ENCODE measurements around the gene PCCB. TPM values are rescaled to one million over a fixed set of nuclear protein-coding genes. Genes with fewer than 3 reads are reported as not detected.
A peak's percentile ranks its signal among the peaks of the same experiment; 100 is the strongest.
"Not testable (repeated sequence)": the region's sequence is repeated elsewhere in the genome, so short reads cannot be mapped to it uniquely, and the experiment has no call there.

The PCCB gene
- total and polyA plus RNA-seq, 5 donors: 51.8 to 78.6 (median 71.8) TPM

GRCh38 chr3:136346486-136346885 is 96.3 kb downstream of the PCCB start:
- intact Hi-C loops (cut with DNase I): no loop called here
- Histone ChIP-seq H3K9me3 (ENCODE audit: control insufficient read depth, low read length) (no peaks in the 10 kb centered on the region), H3K27me3 (ENCODE audit: control insufficient read depth, insufficient read depth) (no peaks in the 10 kb centered on the region), H3K4me1 (ENCODE audit: control insufficient read depth, insufficient read depth, low read length) (peaks cover 6% of the 10 kb centered on the region), H3K4me3 (ENCODE audit: low read length) (no peak overlapping the region), H3K27ac (ENCODE audit: low read length) (no peak overlapping the region)
- no peak for ATAC-seq
- 96% methylated on average over 5 of the region's 5 CpGs for WGBS
- no peak for DNase-seq

DNA sequence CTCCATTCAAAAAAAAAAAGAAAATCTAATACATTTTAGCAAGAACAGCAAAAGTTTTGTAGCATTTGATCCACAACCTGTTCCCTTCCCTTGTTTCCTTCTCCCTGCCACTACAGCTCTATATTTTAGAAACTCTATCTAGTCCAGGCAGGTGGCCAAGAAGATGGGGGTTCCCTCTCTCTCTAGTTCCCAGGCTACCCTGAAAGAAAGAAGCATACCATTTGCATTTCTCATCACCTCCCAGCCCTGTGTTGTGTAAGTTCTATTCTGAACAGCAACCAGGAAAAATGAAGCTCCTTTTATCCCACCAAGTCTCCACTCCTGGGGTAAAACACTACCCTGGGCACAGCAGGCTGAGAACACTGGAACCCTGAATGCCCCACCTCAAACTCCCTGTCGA is 100.0 kb downstream of the PCCB start:
- Histone ChIP-seq H3K4me3 (ENCODE audit: low read length) (no peak overlapping the region), H3K27me3 (ENCODE audit: control insufficient read depth, insufficient read depth) (no peaks in the 10 kb centered on the region), H3K4me1 (ENCODE audit: control insufficient read depth, insufficient read depth, low read length) (peaks cover 3% of the 10 kb centered on the region), H3K9me3 (ENCODE audit: control insufficient read depth, low read length) (no peaks in the 10 kb centered on the region), H3K27ac (ENCODE audit: low read length) (peak overlapping the region; percentile 64)
- intact Hi-C loops (cut with DNase I): no loop called here
- DNase-seq (no peak), ATAC-seq (peak; percentile 47 to 59)
- 58% methylated on average over 1 of the region's 1 CpG for WGBS

DNA sequence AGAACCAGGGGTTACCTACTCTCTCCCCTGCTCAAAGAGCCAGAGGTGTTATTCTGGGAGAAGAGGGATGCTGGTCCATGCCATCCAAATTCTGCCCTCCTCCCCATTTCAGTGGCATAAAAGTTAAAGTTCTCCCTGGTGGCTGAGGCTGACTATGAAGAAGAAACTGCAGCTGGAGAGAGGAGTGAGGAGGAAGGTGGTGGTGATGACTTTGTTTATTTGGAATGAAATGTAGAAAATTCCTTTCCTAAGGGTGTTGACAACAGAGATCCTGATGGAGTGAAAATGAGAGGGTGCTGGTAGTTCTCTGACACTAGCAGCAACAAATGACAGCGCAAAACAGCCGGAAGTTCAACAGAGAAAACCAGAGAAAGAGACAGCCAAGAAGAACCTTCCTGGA is 100.4 kb downstream of the PCCB start:
- no peak for DNase-seq
- Histone ChIP-seq H3K27ac (ENCODE audit: low read length) (peak overlapping the region; percentile 64), H3K4me3 (ENCODE audit: low read length) (no peak overlapping the region), H3K9me3 (ENCODE audit: control insufficient read depth, low read length) (no peaks in the 10 kb centered on the region), H3K27me3 (ENCODE audit: control insufficient read depth, insufficient read depth) (no peaks in the 10 kb centered on the region), H3K4me1 (ENCODE audit: control insufficient read depth, insufficient read depth, low read length) (peaks cover 3% of the 10 kb centered on the region)
- intact Hi-C loops (cut with DNase I): no loop called here
- peak in 1 of 2 donors; percentile 29 for ATAC-seq
- 46% methylated on average over 2 of the region's 2 CpGs for WGBS

DNA sequence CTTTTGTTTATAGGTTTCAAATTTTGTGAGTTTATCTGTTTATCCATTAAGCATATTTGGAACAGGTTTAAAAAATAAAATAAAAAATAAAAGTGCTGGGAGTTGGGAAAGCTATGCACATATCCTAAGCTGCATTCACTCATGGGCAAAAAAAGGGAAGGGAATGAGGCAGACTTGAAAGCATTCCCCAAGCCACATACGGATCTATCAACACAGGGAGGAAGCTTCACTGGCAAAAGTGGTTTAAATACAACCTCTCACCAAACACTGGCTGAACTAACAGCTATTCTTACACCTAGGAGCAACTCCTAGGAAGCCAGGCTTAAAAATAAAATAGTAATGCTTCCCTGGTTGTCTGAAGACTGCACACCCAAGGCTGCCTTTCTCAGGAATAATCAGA is 101.2 kb downstream of the PCCB start:
- no peak for ATAC-seq
- 33% methylated on average over 1 of the region's 1 CpG for WGBS
- no peak overlapping the region for H3K27ac ChIP-seq (ENCODE audit: low read length)

DNA sequence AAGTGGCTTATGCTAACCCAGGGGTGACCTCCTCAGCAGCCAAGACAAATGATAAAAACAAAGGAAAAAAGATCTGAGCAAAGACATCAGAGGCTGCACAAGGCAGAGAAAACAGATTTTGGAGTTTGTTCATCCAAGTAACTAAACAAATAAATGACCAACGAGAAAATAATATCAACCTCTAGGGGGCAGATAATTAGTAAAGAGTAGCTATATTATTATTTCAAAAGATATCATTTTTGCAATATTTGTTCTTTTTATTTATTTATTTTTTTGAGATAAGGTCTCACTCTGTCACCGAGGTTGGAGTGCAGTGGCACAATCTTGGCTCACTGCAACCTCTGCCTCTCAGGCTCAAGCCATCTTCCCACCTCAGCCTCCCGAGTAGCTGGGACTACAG is 101.8 kb downstream of the PCCB start:
- H3K4me3 ChIP-seq (ENCODE audit: low read length): no peak overlapping the region
- ATAC-seq (no peak), DNase-seq (no peak)
- WGBS: 71% methylated on average over 3 of the region's 3 CpGs
- no peak overlapping the region for H3K27ac ChIP-seq (ENCODE audit: low read length)
- intact Hi-C loops (cut with DNase I): no loop called here
- H3K27me3 ChIP-seq (ENCODE audit: control insufficient read depth, insufficient read depth): no peaks in the 10 kb centered on the region
- peaks cover 3% of the 10 kb centered on the region for H3K4me1 ChIP-seq (ENCODE audit: control insufficient read depth, insufficient read depth, low read length)
- H3K9me3 ChIP-seq (ENCODE audit: control insufficient read depth, low read length): no peaks in the 10 kb centered on the region

More for the DNA sequence above, 101.2 kb downstream of the PCCB start:
- Histone ChIP-seq H3K4me3 (ENCODE audit: low read length) (no peak overlapping the region), H3K27me3 (ENCODE audit: control insufficient read depth, insufficient read depth) (no peaks in the 10 kb centered on the region), H3K9me3 (ENCODE audit: control insufficient read depth, low read length) (no peaks in the 10 kb centered on the region), H3K4me1 (ENCODE audit: control insufficient read depth, insufficient read depth, low read length) (peaks cover 3% of the 10 kb centered on the region)
- intact Hi-C loops (cut with DNase I): no loop called here
- no peak for DNase-seq

DNA sequence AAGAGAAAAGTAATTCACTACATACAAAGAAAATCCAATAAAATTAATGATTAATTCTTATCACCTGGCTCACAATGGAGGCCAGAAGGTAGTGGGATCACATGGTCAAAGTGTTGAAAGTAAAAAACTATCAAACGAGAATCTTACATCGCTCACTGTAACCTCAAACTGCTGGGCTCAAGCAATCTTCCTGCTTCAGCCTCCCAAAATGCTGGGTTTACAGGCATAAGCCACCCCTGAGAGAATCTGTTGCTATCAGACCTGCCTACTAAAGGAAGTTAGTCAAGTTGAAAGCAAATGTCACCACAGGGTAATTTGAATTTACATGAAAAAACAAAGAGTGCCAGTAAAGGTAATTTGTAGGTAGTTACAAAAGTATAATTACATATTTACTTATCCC is 103.3 kb downstream of the PCCB start:
- intact Hi-C loops (cut with DNase I): no loop called here

DNA sequence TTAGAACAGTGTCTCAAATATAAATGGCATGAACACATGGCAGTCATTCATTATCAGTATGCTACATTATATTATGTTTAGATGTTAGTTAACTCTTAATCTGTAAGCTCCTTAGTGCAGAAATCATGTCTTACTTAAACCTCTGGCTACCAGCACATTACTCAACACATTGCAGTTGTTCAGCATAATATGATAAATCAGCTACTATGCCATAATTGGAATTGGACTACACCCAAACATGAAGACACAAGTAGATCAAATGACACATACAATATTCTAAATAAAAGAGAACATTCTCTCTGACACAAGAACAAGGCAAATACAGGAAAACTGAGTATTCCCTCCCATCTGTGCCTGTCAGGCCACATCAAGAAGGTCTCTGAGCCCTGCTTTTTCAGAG is 116.1 kb downstream of the PCCB start:
- Histone ChIP-seq H3K9me3 (ENCODE audit: control insufficient read depth, low read length) (no peaks in the 10 kb centered on the region), H3K27me3 (ENCODE audit: control insufficient read depth, insufficient read depth) (no peaks in the 10 kb centered on the region), H3K4me3 (ENCODE audit: low read length) (no peak overlapping the region), H3K4me1 (ENCODE audit: control insufficient read depth, insufficient read depth, low read length) (no peaks in the 10 kb centered on the region), H3K27ac (ENCODE audit: low read length) (no peak overlapping the region)
- intact Hi-C loops (cut with DNase I): no loop called here
- DNase-seq (no peak), ATAC-seq (no peak)

More for the DNA sequence above, 103.3 kb downstream of the PCCB start:
- Histone ChIP-seq H3K27me3 (ENCODE audit: control insufficient read depth, insufficient read depth) (no peaks in the 10 kb centered on the region), H3K4me1 (ENCODE audit: control insufficient read depth, insufficient read depth, low read length) (peaks cover 3% of the 10 kb centered on the region), H3K27ac (ENCODE audit: low read length) (no peak overlapping the region), H3K9me3 (ENCODE audit: control insufficient read depth, low read length) (no peaks in the 10 kb centered on the region), H3K4me3 (ENCODE audit: low read length) (no peak overlapping the region)
- ATAC-seq (no peak), DNase-seq (no peak)
- 85% methylated on average over 2 of the region's 2 CpGs for WGBS

DNA sequence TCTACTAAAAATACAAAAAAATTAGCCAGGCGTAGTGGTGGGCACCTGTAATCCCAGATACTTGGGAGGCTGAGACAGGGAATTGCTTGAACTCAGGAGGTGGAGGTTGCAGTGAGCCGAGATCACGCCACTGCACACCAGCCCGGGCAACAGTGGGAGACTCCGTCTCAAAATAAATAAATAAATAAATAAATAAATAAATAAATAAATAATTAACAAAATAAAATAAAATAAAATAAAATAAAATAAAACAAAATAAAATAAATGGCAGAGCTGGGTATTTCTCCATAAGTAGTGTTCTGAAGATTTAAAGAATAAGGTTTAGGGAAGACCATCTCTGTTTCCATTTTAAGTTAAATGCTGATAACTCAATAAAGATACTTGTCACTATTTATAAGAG is 125.7 kb downstream of the PCCB start:
- H3K27ac ChIP-seq (ENCODE audit: low read length); ATAC-seq; H3K4me3 ChIP-seq (ENCODE audit: low read length); intact Hi-C loops (cut with DNase I); H3K4me1 ChIP-seq (ENCODE audit: control insufficient read depth, insufficient read depth, low read length); H3K9me3 ChIP-seq (ENCODE audit: control insufficient read depth, low read length); H3K27me3 ChIP-seq (ENCODE audit: control insufficient read depth, insufficient read depth); DNase-seq: not testable (repeated sequence)
- 98% methylated on average over 5 of the region's 5 CpGs for WGBS

- intact Hi-C loops (cut with DNase I): no loop called here
- ATAC-seq (no peak), DNase-seq (no peak)
- Histone ChIP-seq H3K9me3 (ENCODE audit: control insufficient read depth, low read length) (no peaks in the 10 kb centered on the region), H3K27ac (ENCODE audit: low read length) (no peak overlapping the region), H3K4me1 (ENCODE audit: control insufficient read depth, insufficient read depth, low read length) (no peaks in the 10 kb centered on the region), H3K27me3 (ENCODE audit: control insufficient read depth, insufficient read depth) (no peaks in the 10 kb centered on the region), H3K4me3 (ENCODE audit: low read length) (no peak overlapping the region)
- WGBS: 58% methylated on average over 2 of the region's 2 CpGs
Measured at GRCh38 chr3:136377508-136377907, 127.4 kb downstream of the PCCB start.

DNA sequence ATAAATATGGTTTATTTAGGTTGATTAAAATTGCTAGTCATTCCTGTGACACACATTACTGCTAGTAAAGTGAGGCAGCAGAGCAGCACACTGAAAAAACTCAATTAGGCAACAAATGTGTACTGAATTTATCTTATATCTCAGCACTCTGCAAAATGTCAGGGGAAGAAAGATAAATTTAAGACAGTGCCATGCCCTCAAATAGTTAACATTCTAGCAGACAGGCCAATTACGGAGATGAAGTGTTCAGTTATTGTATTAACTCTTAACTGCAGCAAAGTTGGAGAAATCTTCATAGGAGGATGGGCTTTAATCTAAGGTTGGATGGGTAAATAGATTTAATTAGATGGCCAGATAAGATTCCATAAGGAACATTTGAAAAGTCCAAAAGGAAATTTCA is 127.9 kb downstream of the PCCB start:
- ATAC-seq (no peak), DNase-seq (no peak)
- intact Hi-C loops (cut with DNase I): no loop called here
- Histone ChIP-seq H3K27ac (ENCODE audit: low read length) (no peak overlapping the region), H3K4me3 (ENCODE audit: low read length) (no peak overlapping the region), H3K27me3 (ENCODE audit: control insufficient read depth, insufficient read depth) (no peaks in the 10 kb centered on the region), H3K9me3 (ENCODE audit: control insufficient read depth, low read length) (no peaks in the 10 kb centered on the region), H3K4me1 (ENCODE audit: control insufficient read depth, insufficient read depth, low read length) (no peaks in the 10 kb centered on the region)
- WGBS: 37% methylated on average over 1 of the region's 1 CpG
